CD4-positive, alpha-beta T cell treated with Interleukin-2 at 100 ng/mL for 4 hours (primary cell): ENCODE data around the gene PRKCE.
"Not testable (repeated sequence)": the region's sequence is repeated elsewhere in the genome, so short reads cannot be mapped to it uniquely, and the experiment has no call there.

Experiments used
- DNase-seq: peaks from one replicate; pipeline ENCODE4 v3.0.0-alpha.2; 2020; ENCODE audit warnings: low spot score

Gene PRKCE

GRCh38 chr2:45889620-45890370 lies 238.3 kb downstream of the PRKCE start:
- no peak for DNase-seq

GRCh38 chr2:45890371-45890646 lies 238.8 kb downstream of the PRKCE start:
- DNase-seq = not testable (repeated sequence)

- peak; percentile 23 for DNase-seq
These were observed 239.3 kb downstream of the PRKCE start for GRCh38 chr2:45890819-45891218.

GRCh38 chr2:45891719-45892424 lies 240.4 kb downstream of the PRKCE start:
- DNase-seq = no peak

- no peak for DNase-seq
These were observed 240.9 kb downstream of the PRKCE start for GRCh38 chr2:45892425-45892745.

- no peak for DNase-seq
These were observed 241.3 kb downstream of the PRKCE start for GRCh38 chr2:45892757-45893156.

GRCh38 chr2:45894211-45894610 lies 242.7 kb downstream of the PRKCE start:
- DNase-seq = no peak

- no peak for DNase-seq
These were observed 243.9 kb downstream of the PRKCE start for GRCh38 chr2:45895241-45895861.

- DNase-seq = no peak
These were observed 244.8 kb downstream of the PRKCE start for GRCh38 chr2:45896311-45896710.

- DNase-seq = no peak
These were observed 246.4 kb downstream of the PRKCE start for GRCh38 chr2:45897842-45898241.

GRCh38 chr2:45898819-45899218 lies 247.3 kb downstream of the PRKCE start:
- no peak for DNase-seq

- no peak for DNase-seq
These were observed 248.5 kb downstream of the PRKCE start for GRCh38 chr2:45899926-45900325.

GRCh38 chr2:45901468-45902032 lies 250.1 kb downstream of the PRKCE start:
- DNase-seq = no peak

GRCh38 chr2:45902380-45902779 lies 250.9 kb downstream of the PRKCE start:
- DNase-seq = no peak

- no peak for DNase-seq
These were observed 251.4 kb downstream of the PRKCE start for GRCh38 chr2:45902781-45903375.

GRCh38 chr2:45904267-45904945 lies 252.9 kb downstream of the PRKCE start:
- no peak for DNase-seq

GRCh38 chr2:45904946-45905631 lies 253.6 kb downstream of the PRKCE start:
- DNase-seq = no peak

GRCh38 chr2:45905632-45905958 lies 254.1 kb downstream of the PRKCE start:
- DNase-seq = no peak

- DNase-seq = no peak
These were observed 256.1 kb downstream of the PRKCE start for GRCh38 chr2:45907592-45907991.

- no peak for DNase-seq
These were observed 257.1 kb downstream of the PRKCE start for GRCh38 chr2:45908316-45909170.

GRCh38 chr2:45909171-45909565 lies 257.7 kb downstream of the PRKCE start:
- no peak for DNase-seq
